Stimulated activated CD8-positive, alpha-beta memory T cell treated with anti-CD3 and anti-CD28 coated beads, Interleukin-15, amount 100 ng/mL, for 1 hour (primary cell): ENCODE results near the gene RASGEF1C.
"Not testable (repeated sequence)": the region's sequence is repeated elsewhere in the genome, so short reads cannot be mapped to it uniquely, and the experiment has no call there.

ENCODE experiments used
- DNase-seq: peaks from one replicate; pipeline ENCODE4 v3.0.0-alpha.2; 2020; ENCODE audit warnings: low read depth

RASGEF1C gene

GRCh38 chr5:180210961-180211760 is 2.1 kb upstream of the RASGEF1C start:
- no peak for DNase-seq

- DNase-seq: not testable (repeated sequence)
Observed at GRCh38 chr5:180210077-180210476, 1.1 kb upstream of the RASGEF1C start.

DNA sequence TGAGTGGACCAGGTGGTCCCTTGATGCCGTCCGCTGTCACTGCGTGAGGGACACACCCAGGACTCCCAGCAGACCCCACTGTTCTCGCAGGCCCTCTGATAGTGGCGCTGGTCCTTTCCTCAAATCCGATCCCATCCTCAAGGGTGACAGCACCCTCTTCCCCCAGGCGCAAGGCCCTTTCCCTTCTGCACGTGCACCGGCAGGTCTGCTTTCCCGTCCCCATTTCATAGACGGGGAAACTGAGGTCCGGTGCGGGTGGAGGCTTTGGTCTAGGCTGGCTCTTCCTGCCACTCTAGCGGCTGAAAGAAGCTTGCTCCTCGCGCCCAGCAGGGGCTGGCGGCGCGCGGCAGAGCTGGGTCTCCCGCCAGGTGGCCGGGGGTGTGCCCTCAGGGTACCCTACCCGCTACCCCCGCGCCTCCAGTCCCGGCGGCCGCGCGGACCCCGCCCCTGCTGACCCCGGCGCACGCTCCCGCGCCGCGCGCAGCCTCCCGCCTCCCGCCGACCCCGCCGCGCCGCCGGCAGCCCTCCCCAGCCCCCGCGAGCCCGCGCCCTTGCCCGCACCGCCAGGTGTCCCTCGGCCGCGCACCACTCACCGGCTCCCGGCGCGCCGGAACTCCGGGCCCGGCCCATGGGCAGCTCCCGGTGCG is 453 bp downstream of the RASGEF1C start:
- no peak for DNase-seq

GRCh38 chr5:180208038-180208434 is 975 bp downstream of the RASGEF1C start:
- no peak for DNase-seq

- no peak for DNase-seq
Observed at GRCh38 chr5:180207593-180207992, 1.4 kb downstream of the RASGEF1C start.

GRCh38 chr5:180206993-180207392 is 2.0 kb downstream of the RASGEF1C start:
- DNase-seq: no peak

GRCh38 chr5:180205916-180206315 is 3.1 kb downstream of the RASGEF1C start:
- DNase-seq: no peak

DNA sequence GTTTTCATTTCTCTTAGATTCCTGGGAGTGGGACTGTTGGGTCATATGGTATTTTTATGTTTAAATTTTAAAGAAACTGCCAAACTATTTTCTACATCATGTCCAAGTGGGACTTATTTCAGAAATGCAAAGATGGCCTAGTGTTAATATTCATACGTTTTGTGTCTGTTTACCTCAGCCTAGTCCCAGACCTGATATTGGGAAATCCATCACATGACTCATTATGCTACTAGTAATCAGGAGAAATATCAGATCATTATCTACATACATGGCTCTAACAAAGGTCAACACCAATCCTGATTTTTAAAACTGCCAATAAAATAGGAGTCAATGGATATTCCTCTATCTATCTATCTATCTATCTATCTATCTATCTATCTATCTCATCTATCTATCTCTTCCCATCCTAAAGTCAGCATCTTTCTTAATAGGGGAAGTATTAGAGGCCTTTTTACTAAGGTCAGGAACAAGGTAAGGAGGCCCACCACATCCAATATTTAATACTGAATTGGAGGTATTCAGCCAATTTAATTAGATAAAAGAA is 4.7 kb downstream of the RASGEF1C start:
- no peak for DNase-seq

- no peak for DNase-seq
Observed at GRCh38 chr5:180202939-180203573, 6.0 kb downstream of the RASGEF1C start.

DNA sequence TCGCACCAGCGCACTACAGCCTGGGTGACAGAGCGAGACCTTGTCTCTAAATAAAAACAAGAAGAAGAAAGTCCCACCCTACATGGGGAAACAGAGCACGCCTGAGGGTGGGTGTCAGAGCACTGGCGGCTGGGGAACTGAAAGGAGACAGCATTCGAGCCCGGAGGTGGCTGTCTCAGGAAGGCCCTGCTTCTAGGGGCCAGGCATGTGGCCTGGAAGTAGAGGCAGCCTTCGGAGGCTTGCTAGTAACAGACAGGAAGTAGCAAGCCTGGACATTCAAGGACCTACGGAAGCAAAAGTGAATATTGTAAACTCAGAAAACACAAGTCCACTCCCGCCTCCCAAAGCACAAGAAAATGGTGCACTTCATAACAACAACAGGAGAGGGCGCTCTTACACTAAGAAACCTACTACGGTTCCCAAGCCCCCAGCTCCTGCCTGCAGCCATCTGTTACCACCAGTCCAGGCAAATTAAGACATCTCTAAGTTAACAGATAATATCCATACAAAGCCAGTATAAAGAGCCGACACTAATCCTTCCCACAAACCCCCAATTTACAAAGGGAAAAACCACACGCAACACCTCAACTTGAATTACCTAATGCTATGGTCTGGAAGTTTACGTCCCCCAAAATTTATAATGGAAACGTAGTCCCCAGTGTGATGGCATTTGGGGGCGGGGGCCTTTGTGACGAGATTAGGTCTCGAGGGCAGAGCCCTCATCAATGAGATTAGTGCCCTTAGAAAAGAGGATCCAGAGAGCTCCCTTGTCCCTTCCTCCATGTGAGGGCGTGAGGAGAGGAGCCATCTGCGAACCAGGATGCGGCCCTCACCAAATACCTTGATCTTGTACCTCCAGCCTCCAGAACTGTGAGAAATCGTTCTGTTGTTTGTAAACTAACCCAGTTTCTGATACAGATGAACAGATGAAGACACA is 7.7 kb downstream of the RASGEF1C start:
- no peak for DNase-seq

DNA sequence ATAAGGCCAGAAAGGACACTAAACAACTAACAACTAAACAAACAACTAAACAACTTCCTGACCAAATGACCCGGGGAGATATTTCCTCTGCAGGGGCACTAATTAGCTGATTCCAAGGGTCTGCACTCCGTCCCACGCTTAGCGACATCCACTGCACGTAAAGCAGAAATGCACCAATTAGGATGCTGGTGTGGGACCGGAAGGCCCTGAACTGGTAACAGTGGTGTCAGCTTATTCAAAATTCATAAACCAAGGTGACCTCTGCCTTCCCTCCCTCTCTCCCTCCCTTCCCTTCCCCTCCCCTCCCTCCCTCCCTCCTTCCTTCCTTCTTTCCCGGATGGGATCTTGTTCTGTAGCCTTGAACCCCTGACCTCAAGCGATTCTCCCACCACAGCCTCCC is 9.6 kb downstream of the RASGEF1C start:
- no peak for DNase-seq

DNA sequence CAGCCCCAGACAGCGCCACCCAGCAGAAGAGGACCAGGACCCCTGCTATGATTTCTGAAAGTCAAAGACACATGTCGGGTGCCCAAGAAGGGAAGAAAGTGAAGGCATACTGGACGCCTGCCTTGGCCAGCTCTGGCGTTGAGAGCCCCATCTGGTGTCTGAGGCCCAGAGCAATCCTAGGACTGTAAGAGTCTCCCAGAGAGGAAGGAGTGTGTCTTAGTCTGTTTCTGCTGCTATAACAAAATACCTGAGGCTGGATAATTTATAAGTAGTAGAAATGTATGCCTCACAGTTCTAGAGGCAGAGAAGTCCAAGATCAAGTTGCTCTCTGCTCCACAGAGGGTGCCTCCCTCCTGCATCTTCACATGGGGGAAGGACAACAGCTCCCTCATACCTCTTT is 10.8 kb downstream of the RASGEF1C start:
- DNase-seq: no peak

GRCh38 chr5:180197016-180197702 is 11.9 kb downstream of the RASGEF1C start:
- DNase-seq: no peak

DNA sequence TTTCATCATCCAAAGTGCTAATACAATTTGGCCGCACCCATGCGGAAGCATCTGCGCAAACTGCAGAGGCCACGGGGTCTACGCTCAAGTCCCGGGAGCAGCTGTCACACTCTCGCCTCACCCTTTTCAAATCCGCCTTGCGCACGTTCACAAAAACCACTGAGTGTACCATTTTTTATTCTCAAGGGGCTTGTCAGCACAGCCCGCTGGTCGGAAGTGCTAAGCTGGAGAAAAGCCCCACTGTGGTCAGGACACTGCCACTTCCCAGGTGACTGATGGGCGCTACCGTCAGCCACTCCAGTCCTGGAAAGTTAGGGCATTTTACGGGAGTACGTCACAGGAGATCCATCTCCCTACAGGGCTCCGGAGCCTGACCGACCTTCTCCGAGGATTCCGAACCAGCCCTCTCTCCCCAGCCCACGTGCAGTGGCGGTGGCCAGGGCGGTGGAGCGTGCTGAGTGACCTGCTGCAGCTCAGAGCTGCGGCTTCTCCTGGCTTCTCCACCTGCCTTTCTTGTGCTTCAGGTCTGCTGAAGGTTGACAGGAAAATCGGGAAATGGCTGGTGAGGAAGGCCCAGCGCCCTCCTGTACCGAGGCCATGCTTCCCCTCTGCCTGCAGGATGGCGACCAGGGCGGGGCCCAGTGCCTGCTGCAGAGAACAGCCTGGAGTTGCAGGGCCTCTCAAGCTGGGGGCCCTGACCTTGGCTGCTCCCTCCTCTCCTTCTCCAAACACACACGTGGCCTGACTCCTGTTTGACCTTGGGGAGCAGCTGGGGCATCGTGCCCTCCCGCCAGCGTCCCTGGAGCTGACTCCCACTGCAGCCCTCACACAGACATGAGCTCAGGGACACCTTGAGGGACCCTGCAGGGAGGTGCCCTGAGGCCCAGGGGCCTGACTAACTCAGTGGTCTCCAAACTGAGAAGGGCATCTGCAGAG is 14.3 kb downstream of the RASGEF1C start:
- DNase-seq: no peak

GRCh38 chr5:180193749-180194375 is 15.1 kb downstream of the RASGEF1C start:
- no peak for DNase-seq

DNA sequence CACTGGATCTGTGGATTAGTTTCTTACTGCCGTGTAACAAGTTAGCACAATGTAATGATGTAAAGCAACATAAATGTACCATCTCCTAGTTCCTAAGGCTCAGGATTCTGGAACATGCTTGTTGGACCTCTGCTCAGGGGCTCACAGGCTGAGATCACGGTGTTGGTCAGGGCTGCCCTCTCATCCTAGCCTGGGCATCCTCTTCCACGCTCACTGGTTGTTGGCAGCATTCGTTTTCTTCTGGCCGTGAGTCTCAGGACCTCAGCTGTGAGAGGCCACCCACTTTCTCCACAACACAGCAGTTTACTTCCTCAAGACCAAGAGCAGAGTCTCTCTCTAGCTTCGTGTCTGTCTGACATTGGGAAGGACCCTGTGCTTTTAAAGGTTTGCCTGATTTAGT is 17.3 kb downstream of the RASGEF1C start:
- no peak for DNase-seq

- DNase-seq: no peak
Observed at GRCh38 chr5:180187767-180188166, 21.2 kb downstream of the RASGEF1C start.

- DNase-seq: no peak
Observed at GRCh38 chr5:180180846-180181245, 28.2 kb downstream of the RASGEF1C start.

- DNase-seq: no peak
Observed at GRCh38 chr5:180180421-180180820, 28.6 kb downstream of the RASGEF1C start.
